GM15510 (cell line): ENCODE results near the gene CALM3.

Experiments
- POLR2A ChIP-seq: IDR thresholded peaks from 3 replicates; pipeline ENCODE4 v1.6.1; 2011; ENCODE audit warnings: borderline replicate concordance; ENCODE audit not compliant: insufficient read length; ENCODE audit errors: extremely low read depth

Gene CALM3

DNA sequence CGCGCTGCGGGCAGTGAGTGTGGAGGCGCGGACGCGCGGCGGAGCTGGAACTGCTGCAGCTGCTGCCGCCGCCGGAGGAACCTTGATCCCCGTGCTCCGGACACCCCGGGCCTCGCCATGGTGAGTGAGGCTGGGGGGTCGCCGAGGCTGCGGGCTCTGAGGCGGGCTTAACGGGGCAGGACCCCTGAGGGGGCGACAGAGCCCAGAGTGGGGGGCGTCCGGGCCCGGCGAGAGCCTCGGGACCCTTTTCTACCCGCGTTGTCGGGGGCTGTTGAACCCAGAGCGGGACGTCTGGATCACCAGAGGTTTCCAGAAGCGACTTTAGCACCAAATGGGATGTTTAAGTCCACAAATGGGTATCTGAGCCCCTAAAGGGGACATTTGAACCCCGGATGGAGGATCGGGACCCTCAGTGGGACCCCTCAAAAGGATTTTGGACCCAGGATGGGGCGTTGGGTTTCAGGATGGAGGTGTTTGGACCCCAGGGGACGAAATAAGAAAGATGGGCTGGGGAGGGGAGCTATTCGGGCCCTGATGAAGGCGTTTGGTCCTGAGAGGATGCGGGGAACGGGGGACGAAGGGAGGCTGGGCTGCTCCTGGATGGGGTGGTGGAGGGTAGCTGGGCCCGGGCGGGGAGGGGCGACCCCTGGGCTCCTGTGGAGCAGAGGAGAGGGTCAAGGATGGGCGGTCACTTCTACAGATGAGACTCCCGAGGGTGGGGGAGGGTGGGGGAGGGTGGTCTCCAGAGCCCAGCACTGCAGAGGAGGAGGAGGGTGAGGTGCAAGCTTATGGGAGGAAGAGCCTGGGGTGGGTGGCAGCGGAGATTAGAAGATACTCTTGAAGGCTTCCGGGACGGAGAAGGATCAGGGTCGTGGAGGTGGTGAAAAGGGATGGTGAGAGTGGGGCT is at the start of gene CALM3:
Gene CALM3, plus strand, starts transcription at position 13 of the 907 bp plus-strand sequence. Its CDS starts 105 bp downstream, at position 118.
- TF ChIP-seq POLR2A = peak; percentile 87

DNA sequence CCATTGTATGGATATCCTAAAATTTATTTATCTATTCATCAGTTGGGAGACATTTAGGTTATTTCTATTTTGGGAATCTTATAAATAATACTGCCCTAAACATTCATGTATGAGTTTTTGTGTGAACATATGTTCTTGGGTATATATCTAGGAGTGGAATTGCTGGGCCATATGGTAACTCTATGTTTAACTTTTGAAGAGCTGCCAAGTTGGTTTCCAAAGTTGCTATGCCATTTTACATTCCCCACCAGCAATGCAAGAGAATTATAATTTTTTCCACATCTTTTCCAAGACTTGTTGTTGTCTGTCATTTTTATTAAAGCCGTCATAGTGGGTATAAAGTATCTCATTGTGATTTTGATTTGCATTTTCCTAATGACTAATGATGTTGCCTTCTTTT is 48.2 kb upstream of the CALM3 start:
- TF ChIP-seq POLR2A = no peak

GRCh38 chr19:46554161-46554560 is 47.0 kb upstream of the CALM3 start:
- no peak for TF ChIP-seq POLR2A

GRCh38 chr19:46555628-46556280 is 45.4 kb upstream of the CALM3 start:
- TF ChIP-seq POLR2A = no peak

GRCh38 chr19:46559203-46559602 is 41.9 kb upstream of the CALM3 start:
- no peak for TF ChIP-seq POLR2A

GRCh38 chr19:46564701-46565100 is 36.4 kb upstream of the CALM3 start:
- TF ChIP-seq POLR2A = no peak

DNA sequence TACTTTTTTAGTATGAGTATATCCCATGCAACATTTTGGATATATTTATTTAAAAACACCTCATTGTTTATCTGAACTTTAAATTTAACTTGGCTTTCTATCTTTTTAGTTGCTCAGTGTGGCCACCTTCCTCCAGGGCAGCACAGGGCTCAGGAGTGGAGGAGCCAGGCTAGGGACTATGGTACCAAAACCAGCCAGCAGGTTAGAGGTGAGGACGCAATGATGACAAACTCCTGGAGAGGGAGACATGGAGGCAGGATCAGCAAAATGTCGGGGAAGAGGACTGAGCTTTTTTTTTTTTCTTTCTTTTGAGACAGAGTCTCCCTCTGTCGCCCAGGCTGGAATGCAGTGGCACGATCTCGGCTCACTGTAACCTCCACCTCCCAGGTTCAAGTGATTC is 29.6 kb upstream of the CALM3 start:
- no peak for TF ChIP-seq POLR2A

DNA sequence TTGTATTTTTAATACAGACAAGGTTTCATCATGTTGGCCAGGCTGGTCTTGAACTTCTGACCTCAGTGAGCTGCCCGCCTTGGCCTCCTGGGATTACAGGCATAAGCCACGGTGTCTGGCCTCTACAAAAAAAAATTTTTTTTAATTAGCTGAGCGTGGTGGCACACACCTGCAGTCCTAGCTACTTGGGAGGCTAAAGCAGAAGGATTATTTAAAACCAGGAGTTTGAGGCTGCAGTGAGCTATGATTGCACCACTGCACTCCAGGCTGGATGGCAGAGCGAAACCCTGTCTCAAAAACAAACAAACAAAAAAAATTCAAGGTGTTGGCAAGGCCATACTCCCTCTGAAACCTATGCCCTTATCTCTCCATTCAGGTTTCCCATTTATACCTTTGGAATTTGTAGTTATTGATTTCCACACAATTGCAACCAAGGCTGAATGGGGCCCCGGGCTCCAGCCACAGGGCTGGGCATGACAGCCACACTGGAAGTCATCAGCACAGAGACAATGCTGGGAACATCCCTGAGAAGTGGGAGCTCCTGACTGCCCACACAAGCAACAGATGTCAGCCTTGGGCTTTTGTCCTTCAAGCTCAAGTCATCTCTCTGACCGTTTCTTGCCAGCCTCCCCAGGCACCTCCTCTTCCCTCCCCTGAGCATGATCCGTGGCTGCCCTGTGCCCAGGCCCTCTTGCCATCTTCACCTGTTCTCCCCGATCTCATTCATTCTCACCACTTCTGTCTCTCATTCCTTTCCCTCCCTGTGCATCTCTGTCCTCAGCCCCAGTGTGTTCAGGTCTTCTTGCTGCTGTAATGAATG is 27.2 kb upstream of the CALM3 start:
- no peak for TF ChIP-seq POLR2A

GRCh38 chr19:46574533-46574932 is 26.6 kb upstream of the CALM3 start:
- no peak for TF ChIP-seq POLR2A

GRCh38 chr19:46578450-46578849 is 22.7 kb upstream of the CALM3 start:
- no peak for TF ChIP-seq POLR2A

- TF ChIP-seq POLR2A = no peak
These were observed 21.7 kb upstream of the CALM3 start for GRCh38 chr19:46579361-46579879.

- no peak for TF ChIP-seq POLR2A
These were observed 20.9 kb upstream of the CALM3 start for GRCh38 chr19:46580247-46580646.

- TF ChIP-seq POLR2A = no peak
These were observed 15.6 kb upstream of the CALM3 start for GRCh38 chr19:46585539-46585938.

GRCh38 chr19:46586294-46586693 is 14.8 kb upstream of the CALM3 start:
- no peak for TF ChIP-seq POLR2A

- TF ChIP-seq POLR2A = no peak
These were observed 13.3 kb upstream of the CALM3 start for GRCh38 chr19:46587861-46588260.

- TF ChIP-seq POLR2A = no peak
These were observed 9.9 kb upstream of the CALM3 start for GRCh38 chr19:46591254-46591653.

DNA sequence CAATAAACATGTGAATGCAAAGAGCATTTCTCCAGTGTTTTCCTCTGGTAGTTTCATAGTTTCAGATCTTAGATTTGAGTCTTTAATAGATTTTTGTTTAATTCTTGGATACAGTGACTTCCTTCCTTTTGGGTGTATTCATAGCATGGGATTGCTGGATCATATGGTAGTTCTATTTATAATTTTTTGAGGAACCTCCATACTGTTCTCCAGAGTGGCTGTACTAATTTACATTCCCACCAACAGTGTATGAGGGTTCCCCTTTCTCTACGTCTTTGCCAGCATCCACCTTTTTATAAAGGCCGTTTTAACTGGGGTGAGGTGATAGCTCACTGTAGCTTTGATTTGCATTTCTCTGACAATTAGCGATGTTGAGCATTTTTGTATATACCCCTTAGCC is 9.3 kb upstream of the CALM3 start:
- no peak for TF ChIP-seq POLR2A
